Caco-2 (cell line): ENCODE results near the gene ARHGEF40. TPM values are rescaled to one million over a fixed set of nuclear protein-coding genes. Genes with fewer than 3 reads are reported as not detected.
A peak's percentile ranks its signal among the peaks of the same experiment; 100 is the strongest.

ENCODE experiments used
- BruUV-seq: library from RNA; stranded (reverse); fragments of 400-500 nt; replicated peaks from 2 replicates; lab custom pipeline; 2021; lab: Mats Ljungman, UMichigan
- CTCF ChIA-PET: fragments of 300-600 bp; sonication (Branson Sonifier 250); formaldehyde crosslinking; loops from one replicate; lab custom pipeline; 2022; ENCODE audit warnings: antibody characterized with exemption; lab: Charles Lee
- POLR2A ChIA-PET: fragments of 300-600 bp; sonication (Branson Sonifier 250); formaldehyde crosslinking; loops from one replicate; lab custom pipeline; 2022; ENCODE audit warnings: antibody characterized with exemption; lab: Charles Lee
- DNase-seq, 2 experiments: peaks; one replicate each; pipeline versions ENCODE4 v3.0.0 to v3.0.0-alpha.2; 2020 to 2022
- H3K27me3 ChIP-seq: replicated peaks from 2 replicates; pipeline ENCODE4 v1.6.0; 2011; ENCODE audit warnings: low read length; ENCODE audit not compliant: control insufficient read depth, insufficient read depth
- H3K36me3 ChIP-seq: 2 replicates; pipeline ENCODE4 v1.5.1; 2011; ENCODE audit warnings: low read length; ENCODE audit not compliant: control insufficient read depth, insufficient read depth
- H3K4me1 ChIP-seq: fragments of 250-450 bp; sonication (Bioruptor Pico); 2 replicates; pipeline ENCODE4 v1.5.1; 2020; ENCODE audit warnings: mild to moderate bottlenecking
- H3K4me3 ChIP-seq: 2 replicates; pipeline ENCODE4 v1.5.1; 2011; ENCODE audit warnings: low read depth, mild to moderate bottlenecking, control low read depth, low read length
- H3K9me3 ChIP-seq: fragments of 250-450 bp; sonication (Bioruptor Pico); 2 replicates; pipeline ENCODE4 v1.5.1; 2020; ENCODE audit warnings: mild to moderate bottlenecking, moderate library complexity
- H3K27ac Mint-ChIP-seq: one replicate; pipeline ENCODE4 v1.8.0; 2022; ENCODE audit warnings: mixed read lengths; ENCODE audit not compliant: unreplicated experiment
- H3K27me3 Mint-ChIP-seq: one replicate; pipeline ENCODE4 v1.8.0; 2022; ENCODE audit warnings: mixed read lengths; ENCODE audit not compliant: insufficient read depth, unreplicated experiment
- H3K36me3 Mint-ChIP-seq: one replicate; pipeline ENCODE4 v1.8.0; 2022; ENCODE audit warnings: mild to moderate bottlenecking, mixed read lengths; ENCODE audit not compliant: insufficient read depth, unreplicated experiment
- H3K4me1 Mint-ChIP-seq: one replicate; pipeline ENCODE4 v1.8.0; 2022; ENCODE audit warnings: low read depth, mixed read lengths; ENCODE audit not compliant: unreplicated experiment
- H3K4me3 Mint-ChIP-seq: one replicate; pipeline ENCODE4 v1.8.0; 2022; ENCODE audit warnings: mild to moderate bottlenecking, moderate library complexity, mixed read lengths; ENCODE audit not compliant: unreplicated experiment
- H3K9me3 Mint-ChIP-seq: one replicate; pipeline ENCODE4 v1.8.0; 2022; ENCODE audit warnings: mixed read lengths; ENCODE audit not compliant: unreplicated experiment
- intact Hi-C: fragments of 100-400 bp; cut with micrococcal nuclease; formaldehyde crosslinking; loops from one replicate; pipeline ENCODE4 v1.10.0; 2022; ENCODE audit not compliant: unreplicated experiment
- microRNA-seq: library from miRNA; unstranded; fragments of <30 nt; microRNA quantifications from one replicate; pipeline ENCODE4 v1.2.0, GENCODE V29; 2022
- total RNA-seq: library from RNA; stranded (reverse); gene quantifications from 2 replicates; pipeline ENCODE4 v1.2.3, GENCODE V29; 2022
- TF ChIP-seq, protein P1 (sequence below), 2 experiments: fragments of 200-600 bp in 1 of 2; IDR thresholded peaks; 1 replicate in 1 of 2; 2 replicates in 1 of 2; pipeline versions ENCODE4 v1.5.1 to v1.8.0; 2011 to 2022; ENCODE audit warnings: antibody characterized with exemption in 1 of 2, control low read depth in 1 of 2, inconsistent platforms in 1 of 2, low read depth in 1 of 2, low read length in 1 of 2, mild to moderate bottlenecking in 1 of 2, moderate library complexity in 1 of 2; ENCODE audit not compliant: insufficient read depth in 1 of 2, severe bottlenecking in 1 of 2, unreplicated experiment in 1 of 2

ARHGEF40 gene
- total RNA-seq, 1 experiment from 2014 or later, result 7.1 TPM

DNA sequence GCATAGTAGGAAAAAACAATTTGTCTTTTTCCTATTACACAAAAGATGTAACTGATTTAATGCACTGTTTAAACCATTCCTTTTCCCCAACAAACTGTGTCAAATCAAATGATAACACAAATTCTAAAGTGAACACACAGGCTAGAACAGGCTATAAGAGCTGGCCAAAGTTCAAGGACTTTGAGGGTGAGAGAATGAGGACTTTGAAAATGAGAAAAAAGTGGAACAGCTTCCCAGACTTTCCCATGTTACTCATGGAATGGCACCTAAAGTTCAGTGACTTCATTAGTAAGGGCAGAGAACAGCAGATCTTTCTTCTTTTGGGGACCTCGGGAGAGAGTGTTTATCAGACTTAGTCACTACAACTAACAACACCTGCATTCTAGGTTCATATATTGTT lies 53.3 kb downstream of the ARHGEF40 start:
- CTCF ChIA-PET, result no interaction called here
- H3K36me3 Mint-ChIP-seq, result no peaks in the 10 kb centered on the region
- H3K4me1 Mint-ChIP-seq, result peaks cover 4% of the 10 kb centered on the region
- TF ChIP-seq, protein P1, sequence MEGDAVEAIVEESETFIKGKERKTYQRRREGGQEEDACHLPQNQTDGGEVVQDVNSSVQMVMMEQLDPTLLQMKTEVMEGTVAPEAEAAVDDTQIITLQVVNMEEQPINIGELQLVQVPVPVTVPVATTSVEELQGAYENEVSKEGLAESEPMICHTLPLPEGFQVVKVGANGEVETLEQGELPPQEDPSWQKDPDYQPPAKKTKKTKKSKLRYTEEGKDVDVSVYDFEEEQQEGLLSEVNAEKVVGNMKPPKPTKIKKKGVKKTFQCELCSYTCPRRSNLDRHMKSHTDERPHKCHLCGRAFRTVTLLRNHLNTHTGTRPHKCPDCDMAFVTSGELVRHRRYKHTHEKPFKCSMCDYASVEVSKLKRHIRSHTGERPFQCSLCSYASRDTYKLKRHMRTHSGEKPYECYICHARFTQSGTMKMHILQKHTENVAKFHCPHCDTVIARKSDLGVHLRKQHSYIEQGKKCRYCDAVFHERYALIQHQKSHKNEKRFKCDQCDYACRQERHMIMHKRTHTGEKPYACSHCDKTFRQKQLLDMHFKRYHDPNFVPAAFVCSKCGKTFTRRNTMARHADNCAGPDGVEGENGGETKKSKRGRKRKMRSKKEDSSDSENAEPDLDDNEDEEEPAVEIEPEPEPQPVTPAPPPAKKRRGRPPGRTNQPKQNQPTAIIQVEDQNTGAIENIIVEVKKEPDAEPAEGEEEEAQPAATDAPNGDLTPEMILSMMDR (IDR thresholded peaks at IDR 0.05; ENCODE audit: insufficient read depth in 1 of 2, low read depth in 1 of 2, low read length in 1 of 2, severe bottlenecking in 1 of 2, unreplicated experiment in 1 of 2), result no peak
- POLR2A ChIA-PET, result no interaction called here
- no peak overlapping the region for H3K27ac Mint-ChIP-seq
- intact Hi-C loops, result no loop called here
- peaks cover 9% of the 10 kb centered on the region for H3K27me3 Mint-ChIP-seq
- Histone ChIP-seq H3K4me3 (no peak overlapping the region), H3K36me3 (no peaks in the 10 kb centered on the region), H3K27me3 (no peaks in the 10 kb centered on the region), H3K4me1 (0 out of 2 replicates have a peak, but pooled peaks cover 1% of the 10 kb centered on the region), H3K9me3 (no peaks in the 10 kb centered on the region; the same call in none of the 2 replicates)
- no peak for DNase-seq
- no peaks in the 10 kb centered on the region for H3K9me3 Mint-ChIP-seq
- no peak overlapping the region for H3K4me3 Mint-ChIP-seq
- BruUV-seq, result no TSS peak

DNA sequence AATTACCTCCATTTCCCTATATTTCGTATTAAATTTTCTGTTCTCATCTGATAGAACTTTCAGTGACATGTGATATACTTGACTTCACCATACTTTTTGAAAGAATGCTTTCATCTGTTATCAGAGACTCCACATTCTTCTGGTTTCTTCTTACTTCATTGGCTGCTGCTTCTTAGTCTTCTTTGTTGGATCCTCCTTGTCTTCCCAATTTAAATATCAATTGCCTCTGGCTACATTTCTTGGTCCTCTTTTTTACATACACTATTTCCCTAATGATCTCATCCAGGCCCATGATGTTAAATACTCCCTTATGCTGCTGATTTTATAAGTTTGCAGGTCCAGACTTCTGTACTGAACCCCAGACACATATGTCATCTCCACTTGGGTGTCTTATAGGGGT lies 63.8 kb downstream of the ARHGEF40 start:
- H3K4me1 ChIP-seq, result 0 out of 2 replicates have a peak, but pooled peaks cover under 1% of the 10 kb centered on the region
- Mint-ChIP-seq H3K36me3 (no peaks in the 10 kb centered on the region), H3K9me3 (peaks cover 16% of the 10 kb centered on the region), H3K4me3 (no peak overlapping the region), H3K4me1 (peaks cover 13% of the 10 kb centered on the region), H3K27me3 (no peaks in the 10 kb centered on the region), H3K27ac (no peak overlapping the region)
- H3K27me3 ChIP-seq, result no peaks in the 10 kb centered on the region
- ChIA-PET POLR2A (no interaction called here), CTCF (no interaction called here)
- intact Hi-C loops, result no loop called here
- no peaks in the 10 kb centered on the region for H3K36me3 ChIP-seq
- TF ChIP-seq, protein P1 (IDR thresholded peaks at IDR 0.05; ENCODE audit: insufficient read depth in 1 of 2, low read depth in 1 of 2, low read length in 1 of 2, severe bottlenecking in 1 of 2, unreplicated experiment in 1 of 2), result no peak
- no peak overlapping the region for H3K4me3 ChIP-seq
- no peaks in the 10 kb centered on the region for H3K9me3 ChIP-seq
- DNase-seq, result no peak
- no TSS peak for BruUV-seq

DNA sequence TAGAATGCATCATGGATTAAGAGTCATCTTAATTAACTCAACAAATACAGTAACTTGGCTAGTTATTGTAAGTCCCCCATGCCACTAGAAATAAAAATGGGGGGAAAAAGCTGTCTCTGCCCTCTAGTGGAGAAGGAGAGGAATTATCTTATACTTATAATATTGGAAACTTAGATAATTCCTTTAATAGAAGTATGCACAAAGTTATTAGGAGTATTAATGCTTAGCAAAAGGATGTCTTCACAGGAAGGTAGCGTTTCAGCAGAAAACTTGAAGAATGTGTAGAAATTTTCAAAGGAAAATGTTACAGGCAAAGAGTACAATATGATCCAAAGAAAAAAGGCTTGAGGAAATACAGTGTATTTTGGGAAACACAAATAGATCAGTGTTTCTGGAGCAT lies 65.9 kb downstream of the ARHGEF40 start:
- CTCF ChIA-PET, result interaction anchor here (1.7 kb wide), 1 partner anchor 121 kb away, joined by 6 read pairs; no protein-coding TSS in a partner anchor

More for the DNA sequence above, 65.9 kb downstream of the ARHGEF40 start:
- POLR2A ChIA-PET, result no interaction called here
- Mint-ChIP-seq H3K9me3 (peaks cover 10% of the 10 kb centered on the region), H3K4me1 (peaks cover 13% of the 10 kb centered on the region), H3K27ac (no peak overlapping the region), H3K4me3 (no peak overlapping the region), H3K36me3 (no peaks in the 10 kb centered on the region), H3K27me3 (no peaks in the 10 kb centered on the region)
- no peaks in the 10 kb centered on the region for H3K27me3 ChIP-seq
- intact Hi-C loops, result no loop called here
- H3K4me1 ChIP-seq, result no peaks in the 10 kb centered on the region
- no peaks in the 10 kb centered on the region for H3K9me3 ChIP-seq
- TF ChIP-seq, protein P1 (IDR thresholded peaks at IDR 0.05; ENCODE audit: insufficient read depth in 1 of 2, low read depth in 1 of 2, low read length in 1 of 2, severe bottlenecking in 1 of 2, unreplicated experiment in 1 of 2), result peak; percentile 53 to 60
- no peak for DNase-seq
- BruUV-seq, result no TSS peak
- no peak overlapping the region for H3K4me3 ChIP-seq
- no peaks in the 10 kb centered on the region for H3K36me3 ChIP-seq

Small RNA genes within 50 kb of the gene (microRNA-seq; reads per million reads assigned to microRNA genes)
- not detected for gene MIR6717

Other genes starting within 250 kb of the ARHGEF40 start
- gene RNASE3, start 178.9 kb upstream of the ARHGEF40 start, total RNA-seq, result not detected in 2 replicates
- not detected in 2 replicates for gene RNASE2, start 114.8 kb upstream of the ARHGEF40 start, total RNA-seq
- 78.8 and 80.5 TPM in 2 replicates for gene METTL17, start 80.3 kb upstream of the ARHGEF40 start, total RNA-seq
- gene SLC39A2, start 71.0 kb upstream of the ARHGEF40 start, total RNA-seq, result 0.81 and 0.88 TPM in 2 replicates
- 16.4 and 17.7 TPM in 2 replicates for gene NDRG2, start 45.2 kb upstream of the ARHGEF40 start, total RNA-seq
- not detected in 2 replicates for gene TPPP2, start 40.1 kb upstream of the ARHGEF40 start, total RNA-seq
- gene RNASE13, start 35.5 kb upstream of the ARHGEF40 start, total RNA-seq, result not detected in 2 replicates
- gene RNASE7, start 27.9 kb upstream of the ARHGEF40 start, total RNA-seq, result not detected in 2 replicates
- not detected in 2 replicates for gene RNASE8, start 12.5 kb upstream of the ARHGEF40 start, total RNA-seq
- 34.1 and 35.2 TPM in 2 replicates for gene ZNF219, start 28.4 kb downstream of the ARHGEF40 start, total RNA-seq
- gene TMEM253, start 30.8 kb downstream of the ARHGEF40 start, total RNA-seq, result 0.98 and 1.0 TPM in 2 replicates
- gene OR5AU1, start 85.8 kb downstream of the ARHGEF40 start, total RNA-seq, result not detected in 2 replicates
- gene HNRNPC, start 199.1 kb downstream of the ARHGEF40 start, total RNA-seq, result 512 and 536 TPM in 2 replicates
- 0.12 TPM in 1 of 2 replicates, not detected in the other for gene RPGRIP1, start 209.8 kb downstream of the ARHGEF40 start, total RNA-seq